Measurements from ENCODE around the gene CDH18.
"Not testable (repeated sequence)": the region's sequence is repeated elsewhere in the genome, so short reads cannot be mapped to it uniquely, and the experiment has no call there.

Gene CDH18

GRCh38 chr5:19855931-19856330 lies 132.1 kb downstream of the CDH18 start:
- DNase-seq = peak; percentile 11

GRCh38 chr5:19855453-19855852 lies 132.5 kb downstream of the CDH18 start:
- peak; percentile 27 for DNase-seq

- DNase-seq = no peak
These were observed 133.0 kb downstream of the CDH18 start for GRCh38 chr5:19855031-19855430.

GRCh38 chr5:19853616-19854240 lies 134.3 kb downstream of the CDH18 start:
- DNase-seq = no peak

- no peak for DNase-seq
These were observed 150.3 kb downstream of the CDH18 start for GRCh38 chr5:19837536-19838174.

GRCh38 chr5:19835442-19835841 lies 152.6 kb downstream of the CDH18 start:
- DNase-seq = no peak

- DNase-seq = not testable (repeated sequence)
These were observed 175.3 kb downstream of the CDH18 start for GRCh38 chr5:19812720-19813119.

- DNase-seq = no peak
These were observed 181.2 kb downstream of the CDH18 start for GRCh38 chr5:19806756-19807155.

GRCh38 chr5:19802686-19803085 lies 185.3 kb downstream of the CDH18 start:
- DNase-seq = no peak

- DNase-seq = no peak
These were observed 192.8 kb downstream of the CDH18 start for GRCh38 chr5:19795218-19795617.

GRCh38 chr5:19790829-19791466 lies 197.1 kb downstream of the CDH18 start:
- no peak for DNase-seq

- no peak for DNase-seq
These were observed 205.4 kb downstream of the CDH18 start for GRCh38 chr5:19782566-19782965.

- DNase-seq = no peak
These were observed 210.6 kb downstream of the CDH18 start for GRCh38 chr5:19777363-19777762.

- not testable (repeated sequence) for DNase-seq
These were observed 211.1 kb downstream of the CDH18 start for GRCh38 chr5:19776886-19777285.

GRCh38 chr5:19771174-19771835 lies 216.7 kb downstream of the CDH18 start:
- DNase-seq = no peak

GRCh38 chr5:19770396-19770795 lies 217.6 kb downstream of the CDH18 start:
- no peak for DNase-seq

- no peak for DNase-seq
These were observed 220.0 kb downstream of the CDH18 start for GRCh38 chr5:19767987-19768386.

- DNase-seq = no peak
These were observed 234.4 kb downstream of the CDH18 start for GRCh38 chr5:19753579-19753978.

- DNase-seq = no peak
These were observed 236.7 kb downstream of the CDH18 start for GRCh38 chr5:19751326-19751725.

GRCh38 chr5:19745247-19745646 lies 242.8 kb downstream of the CDH18 start:
- no peak for DNase-seq

GRCh38 chr5:19739671-19740070 lies 248.3 kb downstream of the CDH18 start:
- peak; percentile 33 for DNase-seq

- no peak for DNase-seq
These were observed 253.2 kb downstream of the CDH18 start for GRCh38 chr5:19734776-19735175.

- no peak for DNase-seq
These were observed 254.1 kb downstream of the CDH18 start for GRCh38 chr5:19733612-19734495.

All from NCI-H1105 treated with DMSO at 0.1 percent for 48 hours (cell line).